ENCODE measurements around the gene ABI1.

Gene ABI1

GRCh38 chr10:26706936-26707335 is 153.8 kb downstream of the ABI1 start:
- DNase-seq: no peak

GRCh38 chr10:26706206-26706605 is 154.6 kb downstream of the ABI1 start:
- no peak for DNase-seq

- DNase-seq: no peak
Observed at GRCh38 chr10:26703974-26704373, 156.8 kb downstream of the ABI1 start.

- no peak for DNase-seq
Observed at GRCh38 chr10:26703096-26703495, 157.7 kb downstream of the ABI1 start.

GRCh38 chr10:26700884-26701630 is 159.7 kb downstream of the ABI1 start:
- no peak for DNase-seq

GRCh38 chr10:26699631-26700030 is 161.1 kb downstream of the ABI1 start:
- no peak for DNase-seq

GRCh38 chr10:26698909-26699308 is 161.8 kb downstream of the ABI1 start:
- no peak for DNase-seq

GRCh38 chr10:26697922-26698608 is 162.7 kb downstream of the ABI1 start:
- DNase-seq: no peak

- peak; percentile 52 to 64 for DNase-seq
Observed at GRCh38 chr10:26697163-26697921, 163.4 kb downstream of the ABI1 start, which contains the start of gene PDSS1. Gene PDSS1, plus strand, starts transcription at chr10:26697701. Its CDS starts 11 bp downstream, at chr10:26697712.

GRCh38 chr10:26696786-26697162 is 164.0 kb downstream of the ABI1 start:
- no peak for DNase-seq
